Type B pancreatic cell (in vitro differentiated cells): ENCODE measurements around the gene KLF2. TPM values are rescaled to one million over a fixed set of nuclear protein-coding genes. Genes with fewer than 3 reads are reported as not detected.

ENCODE experiments used
- DNase-seq: peaks from one replicate; pipeline ENCODE4 v3.0.0; 2021; ENCODE audit warnings: mixed read lengths; ENCODE audit not compliant: unreplicated experiment; ENCODE audit errors: extremely low spot score
- H3K27ac Mint-ChIP-seq: 2 replicates; pipeline ENCODE4 v1.8.0; 2021; ENCODE audit warnings: mild to moderate bottlenecking, mixed read lengths
- H3K27me3 Mint-ChIP-seq: 2 replicates; pipeline ENCODE4 v1.8.0; 2021; ENCODE audit warnings: mixed read lengths
- H3K36me3 Mint-ChIP-seq: 2 replicates; pipeline ENCODE4 v1.8.0; 2021; ENCODE audit warnings: mixed read lengths
- H3K4me1 Mint-ChIP-seq: one replicate; pipeline ENCODE4 v1.8.0; 2021; ENCODE audit warnings: mixed read lengths; ENCODE audit not compliant: unreplicated experiment
- H3K4me3 Mint-ChIP-seq: 2 replicates; pipeline ENCODE4 v1.8.0; 2021; ENCODE audit warnings: mild to moderate bottlenecking, mixed read lengths
- H3K9me3 Mint-ChIP-seq: 2 replicates; pipeline ENCODE4 v1.8.0; 2021; ENCODE audit warnings: mixed read lengths
- total RNA-seq: library from RNA; stranded (reverse); gene quantifications from 2 replicates; pipeline ENCODE4 v1.2.1, GENCODE V29; 2021; ENCODE audit warnings: low replicate concordance
- TF ChIP-seq, protein P1 (sequence below): fragments of 200-600 bp; sonication (generic); conservative IDR thresholded peaks from 2 replicates; pipeline ENCODE4 v1.5.0; 2021; ENCODE audit warnings: antibody characterized with exemption, mild to moderate bottlenecking

Gene KLF2
- total RNA-seq, 1 donor from 2014 or later, result 1.4 TPM

DNA sequence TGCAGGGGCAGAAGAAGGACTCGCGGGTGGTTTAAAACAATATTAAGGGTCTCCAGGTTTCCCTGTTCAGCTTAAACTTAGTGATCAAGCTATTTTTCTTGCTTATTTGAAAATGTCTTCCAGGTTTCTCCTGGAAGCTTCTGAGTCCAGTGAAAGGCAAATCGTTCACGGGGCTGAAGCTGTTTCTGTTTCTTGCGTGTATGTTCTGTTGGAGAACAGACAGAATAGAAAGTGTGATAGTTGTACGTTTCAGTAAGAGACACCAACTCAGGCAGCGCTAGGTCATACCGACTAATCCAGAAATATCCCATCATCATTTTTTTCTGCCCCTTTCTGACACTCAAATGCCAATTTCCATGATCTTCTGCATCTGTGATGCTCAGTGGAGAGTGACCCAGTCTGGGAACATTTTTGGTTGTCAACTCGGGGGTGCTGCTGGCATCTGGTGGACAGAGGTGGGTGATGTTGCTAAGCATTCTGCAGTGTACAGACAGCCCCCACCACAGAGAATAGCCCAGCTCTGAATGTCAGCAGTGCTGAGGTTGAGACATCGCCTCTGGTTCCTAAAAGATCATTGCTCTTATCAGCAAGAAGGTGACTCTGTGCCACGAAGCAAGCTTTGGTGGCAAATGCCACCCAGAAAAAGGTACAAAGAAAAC lies 4.3 kb downstream of the KLF2 start:
- Mint-ChIP-seq H3K27me3 (peaks cover 60% of the 10 kb centered on the region), H3K27ac (no peak overlapping the region)
- DNase-seq, result no peak

DNA sequence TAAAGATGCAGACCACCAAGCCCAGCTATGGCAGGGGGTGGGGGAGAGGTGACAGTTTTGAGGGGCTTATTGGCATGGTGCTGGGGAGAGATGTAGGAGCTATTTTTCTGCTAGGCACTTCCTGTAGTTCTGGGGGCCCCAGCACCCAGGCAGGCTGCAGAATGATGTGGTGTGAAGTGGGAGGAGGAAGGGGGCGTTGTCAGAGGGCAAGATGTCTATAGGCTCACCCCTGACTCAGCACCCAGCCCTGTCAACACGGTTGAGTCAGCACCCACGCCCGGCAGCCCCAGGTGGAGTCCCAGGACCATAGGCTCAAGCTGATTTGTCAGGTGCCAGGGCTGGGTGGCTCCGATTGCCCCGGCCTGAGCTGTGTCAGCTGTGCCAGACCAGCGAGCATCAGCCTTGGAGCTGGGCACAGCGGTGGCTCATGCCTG lies 5.8 kb downstream of the KLF2 start:
- no peaks in the 10 kb centered on the region for H3K36me3 Mint-ChIP-seq
- no peak overlapping the region for H3K4me3 Mint-ChIP-seq
- peaks cover 63% of the 10 kb centered on the region for H3K27me3 Mint-ChIP-seq
- TF ChIP-seq, protein P1, sequence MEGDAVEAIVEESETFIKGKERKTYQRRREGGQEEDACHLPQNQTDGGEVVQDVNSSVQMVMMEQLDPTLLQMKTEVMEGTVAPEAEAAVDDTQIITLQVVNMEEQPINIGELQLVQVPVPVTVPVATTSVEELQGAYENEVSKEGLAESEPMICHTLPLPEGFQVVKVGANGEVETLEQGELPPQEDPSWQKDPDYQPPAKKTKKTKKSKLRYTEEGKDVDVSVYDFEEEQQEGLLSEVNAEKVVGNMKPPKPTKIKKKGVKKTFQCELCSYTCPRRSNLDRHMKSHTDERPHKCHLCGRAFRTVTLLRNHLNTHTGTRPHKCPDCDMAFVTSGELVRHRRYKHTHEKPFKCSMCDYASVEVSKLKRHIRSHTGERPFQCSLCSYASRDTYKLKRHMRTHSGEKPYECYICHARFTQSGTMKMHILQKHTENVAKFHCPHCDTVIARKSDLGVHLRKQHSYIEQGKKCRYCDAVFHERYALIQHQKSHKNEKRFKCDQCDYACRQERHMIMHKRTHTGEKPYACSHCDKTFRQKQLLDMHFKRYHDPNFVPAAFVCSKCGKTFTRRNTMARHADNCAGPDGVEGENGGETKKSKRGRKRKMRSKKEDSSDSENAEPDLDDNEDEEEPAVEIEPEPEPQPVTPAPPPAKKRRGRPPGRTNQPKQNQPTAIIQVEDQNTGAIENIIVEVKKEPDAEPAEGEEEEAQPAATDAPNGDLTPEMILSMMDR, result no peak
- H3K27ac Mint-ChIP-seq, result no peak overlapping the region
- no peaks in the 10 kb centered on the region for H3K9me3 Mint-ChIP-seq
- DNase-seq, result no peak
- H3K4me1 Mint-ChIP-seq, result no peaks in the 10 kb centered on the region

More for the DNA sequence above, 4.3 kb downstream of the KLF2 start:
- TF ChIP-seq, protein P1, result no peak
- no peaks in the 10 kb centered on the region for H3K36me3 Mint-ChIP-seq
- no peak overlapping the region for H3K4me3 Mint-ChIP-seq
- H3K9me3 Mint-ChIP-seq, result no peaks in the 10 kb centered on the region
- H3K4me1 Mint-ChIP-seq, result no peaks in the 10 kb centered on the region

DNA sequence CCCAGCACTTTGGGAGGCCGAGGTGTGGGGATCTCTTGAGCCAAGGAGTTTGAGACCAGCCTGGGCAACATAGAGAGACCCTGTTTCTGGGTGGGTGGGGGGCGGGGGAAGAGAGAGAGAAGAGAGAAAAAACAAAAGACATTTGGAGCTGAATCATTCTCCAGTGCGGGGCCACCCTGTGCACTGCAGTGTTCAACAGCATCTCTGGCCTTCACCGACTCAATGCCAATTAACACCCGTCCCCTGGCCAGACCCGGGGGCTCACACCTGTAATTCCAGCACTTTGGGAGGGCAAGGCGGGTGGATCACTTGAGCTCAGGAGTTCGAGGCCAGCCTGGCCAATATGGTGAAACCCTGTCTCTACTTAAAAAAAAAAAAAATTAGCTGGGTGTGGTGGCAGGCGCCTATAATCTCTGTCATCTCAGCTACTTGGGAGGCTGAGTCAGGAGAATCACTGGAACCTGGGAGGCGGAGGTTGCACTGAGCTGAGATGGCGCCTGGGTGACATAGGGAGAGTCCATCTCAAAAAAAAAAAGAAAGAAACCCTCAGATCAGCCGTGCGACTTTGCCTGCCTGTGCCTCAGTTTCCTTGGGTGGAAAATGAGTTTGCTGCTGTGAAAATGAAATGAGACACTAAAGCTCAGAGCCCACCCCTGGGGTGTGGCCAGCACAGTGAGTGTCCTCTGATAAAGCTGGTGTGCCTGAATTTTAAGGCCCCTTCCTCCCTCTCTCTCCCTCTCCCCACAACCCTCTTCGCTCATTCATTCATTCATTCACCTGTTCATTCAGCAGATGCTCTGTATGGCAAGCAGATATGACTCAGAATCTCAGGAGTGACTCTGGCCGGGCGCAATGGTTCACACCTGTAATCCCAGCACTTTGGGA lies 6.4 kb downstream of the KLF2 start:
- DNase-seq, result no peak
- Mint-ChIP-seq H3K27me3 (peaks cover 59% of the 10 kb centered on the region), H3K36me3 (no peaks in the 10 kb centered on the region), H3K27ac (no peak overlapping the region), H3K4me3 (no peak overlapping the region), H3K4me1 (no peaks in the 10 kb centered on the region), H3K9me3 (no peaks in the 10 kb centered on the region)
- TF ChIP-seq, protein P1, result no peak

DNA sequence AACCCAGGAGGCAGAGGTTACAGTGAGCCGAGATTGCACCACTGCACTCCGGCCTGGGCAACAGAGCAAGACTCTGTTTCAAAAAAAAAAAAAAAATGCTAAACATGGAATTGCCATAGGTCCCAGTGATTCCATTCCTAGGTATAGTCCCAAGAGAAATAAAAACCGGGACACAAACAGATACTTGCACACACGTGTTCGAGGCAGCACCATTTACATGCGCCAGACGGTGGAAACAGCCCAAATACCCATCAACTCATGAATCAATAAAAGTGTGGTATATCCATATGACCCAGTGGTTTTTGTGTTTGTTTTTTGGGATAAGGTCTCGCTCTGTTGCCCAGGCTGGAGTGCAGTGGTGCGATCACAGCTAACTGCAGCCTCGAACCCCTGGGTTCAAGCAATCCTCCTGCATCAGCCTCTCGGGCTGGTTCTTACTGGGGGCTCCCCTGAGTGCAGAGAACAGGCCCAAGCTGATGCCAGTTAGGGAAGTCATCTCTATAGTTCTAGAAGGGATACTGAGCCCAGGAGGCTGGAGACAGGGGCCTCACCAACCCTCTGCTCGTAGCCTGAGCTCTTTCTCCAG lies 8.5 kb downstream of the KLF2 start:
- DNase-seq, result no peak
- no peak overlapping the region for H3K4me3 Mint-ChIP-seq
- H3K27me3 Mint-ChIP-seq, result peaks cover 39% of the 10 kb centered on the region

DNA sequence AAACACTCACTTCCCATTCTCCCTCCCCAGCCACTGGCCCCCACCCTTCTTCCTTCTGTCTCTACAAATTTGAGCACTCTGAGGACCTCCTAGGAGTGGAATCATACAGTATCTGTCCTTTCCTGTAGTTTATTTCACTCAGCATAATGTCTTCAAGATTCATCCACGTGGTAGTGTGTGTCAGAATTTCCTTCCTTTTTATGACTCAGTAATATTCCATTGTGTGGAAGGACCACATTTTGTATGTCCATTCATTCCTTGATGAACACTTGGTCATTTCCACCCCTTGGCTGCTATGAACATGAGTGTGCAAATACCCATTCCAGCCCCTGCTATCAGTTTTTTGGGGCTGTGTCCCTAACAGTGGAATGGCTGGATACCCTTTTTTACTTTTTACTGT lies 9.8 kb downstream of the KLF2 start:
- TF ChIP-seq, protein P1, result no peak
- DNase-seq, result no peak
- Mint-ChIP-seq H3K4me1 (no peaks in the 10 kb centered on the region), H3K36me3 (no peaks in the 10 kb centered on the region), H3K27ac (no peak overlapping the region), H3K4me3 (no peak overlapping the region), H3K9me3 (no peaks in the 10 kb centered on the region), H3K27me3 (peaks cover 26% of the 10 kb centered on the region)

More for the DNA sequence above, 8.5 kb downstream of the KLF2 start:
- H3K4me1 Mint-ChIP-seq, result no peaks in the 10 kb centered on the region
- no peaks in the 10 kb centered on the region for H3K36me3 Mint-ChIP-seq
- TF ChIP-seq, protein P1, result no peak
- no peaks in the 10 kb centered on the region for H3K9me3 Mint-ChIP-seq
- H3K27ac Mint-ChIP-seq, result no peak overlapping the region
